Thoracic aorta (tissue), 2 donors: ENCODE data around the gene OR10G8. TPM values are rescaled to one million over a fixed set of nuclear protein-coding genes. Genes with fewer than 3 reads are reported as not detected.

ENCODE experiments used
- ATAC-seq: fragments of 150-250 bp; one replicate; pipeline ENCODE4 v1.8.0; 2017; ENCODE audit warnings: low read depth; ENCODE audit not compliant: insufficient number of reproducible peaks, low FRiP score
- DNase-seq: peaks from one replicate; pipeline ENCODE4 v3.0.0-alpha.2; 2020; ENCODE audit warnings: low spot score
- H3K27ac ChIP-seq, 2 donors: fragments of 200-600 bp; sonication (generic); 1 replicate in 1 of 2; 2 replicates in 1 of 2; pipeline ENCODE4 v1.5.1; 2016; ENCODE audit warnings: mild to moderate bottlenecking in 2 of 2, moderate library complexity in 2 of 2
- H3K27me3 ChIP-seq: fragments of 200-600 bp; sonication (generic); replicated peaks from 2 replicates; pipeline ENCODE4 v1.6.0; 2016; ENCODE audit warnings: mild to moderate bottlenecking; ENCODE audit not compliant: insufficient read depth
- H3K36me3 ChIP-seq: fragments of 200-600 bp; sonication (generic); one replicate; pipeline ENCODE4 v1.5.1; 2016
- H3K4me1 ChIP-seq, 2 donors: fragments of 200-600 bp; sonication (generic); 1 replicate in 1 of 2; 2 replicates in 1 of 2; pipeline versions ENCODE4 v1.5.1 to v1.6.0; 2016; ENCODE audit warnings: low read depth in 2 of 2, mild to moderate bottlenecking in 1 of 2; ENCODE audit not compliant: control insufficient read depth in 1 of 2
- H3K4me3 ChIP-seq: fragments of 200-600 bp; sonication (generic); 2 replicates; pipeline ENCODE4 v1.5.1; 2016; ENCODE audit warnings: mild to moderate bottlenecking
- H3K9me3 ChIP-seq: fragments of 200-600 bp; sonication (generic); 2 replicates; pipeline ENCODE4 v1.5.1; 2016
- CTCF ChIP-seq: fragments of 200-600 bp; sonication (generic); IDR thresholded peaks from one replicate; pipeline ENCODE4 v1.5.1; 2019; ENCODE audit warnings: antibody characterized with exemption
- total RNA-seq, 2 donors: library from RNA; depleted of rRNA; stranded (reverse); fragments of >200 nt; gene quantifications; one replicate each; pipeline versions ENCODE4 v1.1.0 to v1.2.3, GENCODE V29; 2016

The OR10G8 gene
- total RNA-seq, 2 donors from 2014 or later = not detected

- peaks cover 3% of the 10 kb centered on the region for H3K27me3 ChIP-seq
- no peak for DNase-seq
- H3K36me3 ChIP-seq = no peaks in the 10 kb centered on the region
- no peak overlapping the region for H3K4me3 ChIP-seq
- no peak for ATAC-seq
- no peaks in the 10 kb centered on the region for H3K9me3 ChIP-seq
- no peak overlapping the region for H3K27ac ChIP-seq
- no peak for TF ChIP-seq CTCF
- H3K4me1 ChIP-seq = peaks cover 0 to 10% of the 10 kb centered on the region in 2 donors
Observed at GRCh38 chr11:124078591-124078990, 52.0 kb downstream of the OR10G8 start.

- H3K36me3 ChIP-seq = no peaks in the 10 kb centered on the region
- H3K27ac ChIP-seq = no peak overlapping the region
- H3K9me3 ChIP-seq = no peaks in the 10 kb centered on the region
- DNase-seq (no peak), ATAC-seq (no peak)
- H3K4me1 ChIP-seq = peaks cover 0 to 10% of the 10 kb centered on the region in 2 donors
- H3K27me3 ChIP-seq = no peaks in the 10 kb centered on the region
- no peak overlapping the region for H3K4me3 ChIP-seq
- TF ChIP-seq CTCF = no peak
Observed at GRCh38 chr11:124079631-124080326, 53.2 kb downstream of the OR10G8 start.

Other genes with a start within 250 kb of the OR10G8 start
- gene OR6M1, start 220.4 kb upstream of the OR10G8 start, total RNA-seq = not detected
- gene TMEM225, start 141.1 kb upstream of the OR10G8 start, total RNA-seq = not detected
- gene OR8D4, start 124.6 kb upstream of the OR10G8 start, total RNA-seq = not detected
- not detected for gene OR4D5, start 87.2 kb upstream of the OR10G8 start, total RNA-seq
- gene OR6T1, start 83.0 kb upstream of the OR10G8 start, total RNA-seq = not detected
- gene OR10S1, start 49.0 kb upstream of the OR10G8 start, total RNA-seq = not detected
- not detected for gene OR10G6, start 31.6 kb upstream of the OR10G8 start, total RNA-seq
- not detected for gene OR10G4, start 13.8 kb upstream of the OR10G8 start, total RNA-seq
- gene OR10G9, start 3.8 kb upstream of the OR10G8 start, total RNA-seq = not detected
- gene OR10G7, start 14.5 kb downstream of the OR10G8 start, total RNA-seq = not detected
- gene VWA5A, start 88.7 kb downstream of the OR10G8 start, total RNA-seq = 10 to 100 TPM; 32.8 to 44.4 TPM
- gene OR10D3, start 156.5 kb downstream of the OR10G8 start, total RNA-seq = not detected
- gene OR8G1, start 214.3 kb downstream of the OR10G8 start, total RNA-seq = not detected
- gene OR8G5, start 229.6 kb downstream of the OR10G8 start, total RNA-seq = not detected